ENCODE measurements around the gene PTK7.

The PTK7 gene

GRCh38 chr6:43170417-43170930 is 94.4 kb downstream of the PTK7 start:
- intact Hi-C loops (cut with DNase I): loop anchor here (5.0 kb wide), 1 partner anchor 77 kb away; no protein-coding TSS in a partner anchor
- peak in 11 of 42 donors; percentile 9 to 77 (median 56) for DNase-seq

GRCh38 chr6:43170931-43171706 is 95.0 kb downstream of the PTK7 start, which contains the start of gene SRF:
Gene SRF, plus strand, starts transcription at chr6:43171269. Its CDS starts 388 bp downstream, at chr6:43171657.
- intact Hi-C loops (cut with DNase I): loop anchor here (5.0 kb wide), 1 partner anchor 76 kb away; no protein-coding TSS in a partner anchor
- DNase-seq: peak; percentile 98 to 100 (median 100)

GRCh38 chr6:43171707-43172103 is 95.6 kb downstream of the PTK7 start:
- intact Hi-C loops (cut with DNase I): loop anchor here (5.0 kb wide), 1 partner anchor 76 kb away; no protein-coding TSS in a partner anchor
- DNase-seq: peak in 28 of 42 donors; percentile 8 to 61 (median 34)

- intact Hi-C loops (cut with DNase I): loop anchor here (5.0 kb wide), 1 partner anchor 75 kb away; no protein-coding TSS in a partner anchor
- peak in 37 of 42 donors; percentile 15 to 66 (median 38) for DNase-seq
Measured at GRCh38 chr6:43172104-43173007, 96.2 kb downstream of the PTK7 start.

- no peak for DNase-seq
Measured at GRCh38 chr6:43173591-43174262, 97.6 kb downstream of the PTK7 start.

GRCh38 chr6:43174263-43175112 is 98.4 kb downstream of the PTK7 start:
- intact Hi-C loops (cut with DNase I): loop anchor here (5.0 kb wide), 1 partner anchor 73 kb away; no protein-coding TSS in a partner anchor
- peak; percentile 91 to 100 (median 98) for DNase-seq

More at GRCh38 chr6:43173591-43174262, 97.6 kb downstream of the PTK7 start:
- intact Hi-C loops (cut with DNase I): loop anchor here (5.0 kb wide), 1 partner anchor 74 kb away; no protein-coding TSS in a partner anchor

GRCh38 chr6:43175676-43176422 is 99.7 kb downstream of the PTK7 start:
- DNase-seq: no peak
- intact Hi-C loops (cut with DNase I): no loop called here

- intact Hi-C loops (cut with DNase I): no loop called here
- DNase-seq: no peak
Measured at GRCh38 chr6:43176423-43176786, 100.3 kb downstream of the PTK7 start.

- DNase-seq: no peak
- intact Hi-C loops (cut with DNase I): no loop called here
Measured at GRCh38 chr6:43178150-43178549, 102.0 kb downstream of the PTK7 start.

- no peak for DNase-seq
- intact Hi-C loops (cut with DNase I): no loop called here
Measured at GRCh38 chr6:43178951-43179830, 103.1 kb downstream of the PTK7 start.

- DNase-seq: no peak
- intact Hi-C loops (cut with DNase I): loop anchor here (5.0 kb wide), 1 partner anchor 123 kb away; the partner anchor contains the start of genes KLC4 and MRPL2
Measured at GRCh38 chr6:43180058-43180457, 103.9 kb downstream of the PTK7 start.

- no peak for DNase-seq
- intact Hi-C loops (cut with DNase I): loop anchor here (5.0 kb wide), 1 partner anchor 124 kb away; the partner anchor contains the start of genes KLC4 and MRPL2
Measured at GRCh38 chr6:43180985-43181384, 104.9 kb downstream of the PTK7 start.

- intact Hi-C loops (cut with DNase I): loop anchor here (5.0 kb wide), 1 partner anchor 124 kb away; the partner anchor contains the start of genes KLC4 and MRPL2
- DNase-seq: no peak
Measured at GRCh38 chr6:43181621-43181941, 105.5 kb downstream of the PTK7 start.

GRCh38 chr6:43181942-43182860 is 106.1 kb downstream of the PTK7 start, which contains the start of gene CUL9:
Gene CUL9, plus strand, starts transcription at chr6:43182196. Its CDS starts 2,115 bp downstream, at chr6:43184311.
- intact Hi-C loops (cut with DNase I): loop anchor here (5.0 kb wide), 1 partner anchor 125 kb away; the partner anchor contains the start of genes KLC4 and MRPL2
- DNase-seq: peak; percentile 61 to 95 (median 90)

GRCh38 chr6:43183441-43183840 is 107.3 kb downstream of the PTK7 start:
- intact Hi-C loops (cut with DNase I): loop anchor here (5.0 kb wide), 1 partner anchor 126 kb away; the partner anchor contains the start of genes KLC4 and MRPL2
- DNase-seq: no peak

Measured in head of caudate nucleus (tissue), 42 donors.